Measurements from ENCODE around the gene TNK1.
"Not testable (repeated sequence)": the region's sequence is repeated elsewhere in the genome, so short reads cannot be mapped to it uniquely, and the experiment has no call there.

The TNK1 gene

DNA sequence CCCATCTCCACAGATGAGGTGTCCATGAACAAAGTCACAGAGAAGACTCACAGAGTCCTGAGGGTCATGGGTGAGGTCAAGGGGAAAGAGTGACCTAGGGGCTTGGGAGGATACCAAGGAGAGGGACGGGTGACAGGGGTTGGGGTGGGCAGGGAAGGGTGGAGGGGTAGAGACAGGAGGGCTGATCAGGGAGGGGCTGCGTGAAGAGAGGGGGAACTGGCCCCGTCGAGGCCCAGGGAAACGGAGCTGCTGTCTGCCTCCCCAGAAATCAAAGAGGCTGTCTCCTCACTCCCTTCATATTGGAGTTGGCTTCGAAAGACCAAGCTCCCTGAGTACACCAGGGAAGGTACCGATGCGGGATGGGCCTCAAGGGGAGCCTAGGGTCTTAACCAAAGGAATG, 25.3 kb upstream of the TNK1 start:
- no peak for DNase-seq

GRCh38 chr17:7356072-7356549, 24.8 kb upstream of the TNK1 start:
- DNase-seq, result no peak

GRCh38 chr17:7356756-7357155, 24.1 kb upstream of the TNK1 start:
- no peak for DNase-seq

DNA sequence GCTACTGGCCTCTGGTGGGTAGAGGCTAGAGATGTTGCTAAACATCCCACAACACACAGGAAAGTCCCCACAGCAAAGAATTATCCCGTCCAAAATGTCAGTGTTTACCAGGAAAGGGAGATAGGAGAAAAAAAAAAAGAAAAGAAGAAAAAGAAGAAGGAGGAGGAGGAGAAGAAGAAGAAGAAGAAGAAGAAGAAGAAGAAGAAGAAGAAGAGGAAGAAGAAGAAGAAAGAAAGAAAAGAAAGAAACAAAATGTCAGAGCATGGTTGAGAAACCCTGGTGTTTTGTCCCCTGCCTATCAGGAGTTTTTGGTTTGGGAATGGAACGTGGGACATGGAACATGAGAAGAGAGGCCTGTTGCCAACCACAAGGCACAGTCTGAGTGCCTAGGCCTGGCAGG, 23.5 kb upstream of the TNK1 start:
- no peak for DNase-seq

- no peak for DNase-seq
Observed at GRCh38 chr17:7361906-7362305, 19.0 kb upstream of the TNK1 start.

DNA sequence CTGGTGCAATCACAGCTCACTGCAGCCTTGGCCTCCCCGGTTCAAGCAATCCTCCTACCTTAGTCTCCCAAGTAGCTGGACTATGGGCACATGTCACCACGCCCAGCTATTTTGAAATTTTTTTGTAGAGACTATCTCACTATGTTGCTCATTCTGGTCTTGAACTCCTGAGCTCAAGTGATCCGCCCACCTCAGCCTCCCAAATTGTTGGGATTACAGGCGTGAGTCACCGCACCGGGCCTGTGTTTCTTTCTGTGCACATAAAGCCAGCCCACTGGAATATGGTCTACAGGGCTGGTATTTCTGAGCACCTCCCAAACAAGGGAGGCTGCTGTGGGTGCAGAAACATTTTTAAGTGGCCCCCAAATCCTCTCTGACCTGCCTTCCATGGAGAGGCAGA, 17.6 kb upstream of the TNK1 start:
- no peak for DNase-seq

GRCh38 chr17:7365963-7366362, 14.9 kb upstream of the TNK1 start:
- DNase-seq, result not testable (repeated sequence)

DNA sequence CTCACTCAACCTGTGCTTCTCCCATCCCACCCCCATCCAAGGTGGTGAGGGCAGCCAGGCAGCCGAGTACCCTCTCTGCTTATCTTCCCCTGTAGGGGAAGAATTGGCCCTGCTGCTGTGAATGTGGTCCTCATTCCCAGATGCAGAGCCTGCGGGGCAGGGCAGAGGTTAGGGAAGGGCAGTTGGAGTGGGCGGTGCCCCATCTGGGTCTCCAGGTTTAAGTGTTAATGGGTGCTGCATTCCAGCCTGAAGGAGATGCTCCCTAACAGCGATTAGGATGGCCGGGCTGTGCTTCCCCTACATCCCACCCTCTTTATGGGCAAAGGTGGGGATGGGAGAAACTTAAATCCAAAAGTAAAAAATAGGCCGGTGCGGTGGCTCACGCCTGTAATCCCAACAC, 13.8 kb upstream of the TNK1 start:
- DNase-seq, result no peak

DNA sequence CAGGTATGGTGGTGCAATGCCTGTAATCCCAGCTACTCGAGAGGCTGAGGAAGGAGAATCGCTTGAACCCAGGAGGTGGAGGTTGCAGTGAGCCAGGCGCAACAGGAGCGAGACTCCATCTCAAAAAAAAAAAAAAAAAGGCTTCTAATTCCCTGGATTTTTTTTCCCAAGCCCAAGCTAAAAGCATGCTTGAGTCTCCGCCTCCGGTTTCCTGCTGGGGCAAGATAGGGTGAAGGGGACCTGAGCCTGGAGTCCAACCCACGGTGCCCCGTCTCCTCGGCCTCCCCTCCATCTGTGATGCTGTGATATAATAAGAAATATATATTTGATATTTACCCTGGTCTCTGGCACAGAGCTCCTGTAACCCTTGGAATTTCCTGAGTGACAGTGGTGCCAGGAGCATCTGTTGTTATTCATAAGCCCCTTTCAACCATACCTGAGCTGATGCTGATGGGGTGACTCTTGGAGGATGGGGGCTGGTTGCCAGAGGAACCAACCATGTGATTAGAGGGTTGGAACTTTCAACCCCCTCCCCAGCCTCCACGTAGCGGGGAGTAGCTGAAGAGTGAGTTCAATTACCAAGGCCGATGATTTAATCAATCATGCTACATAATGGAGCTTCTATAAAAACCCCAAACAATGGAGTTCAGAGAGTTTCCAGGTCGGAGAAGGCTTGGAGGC, 12.8 kb upstream of the TNK1 start:
- DNase-seq, result no peak

GRCh38 chr17:7368599-7368994, 12.3 kb upstream of the TNK1 start:
- not testable (repeated sequence) for DNase-seq

DNA sequence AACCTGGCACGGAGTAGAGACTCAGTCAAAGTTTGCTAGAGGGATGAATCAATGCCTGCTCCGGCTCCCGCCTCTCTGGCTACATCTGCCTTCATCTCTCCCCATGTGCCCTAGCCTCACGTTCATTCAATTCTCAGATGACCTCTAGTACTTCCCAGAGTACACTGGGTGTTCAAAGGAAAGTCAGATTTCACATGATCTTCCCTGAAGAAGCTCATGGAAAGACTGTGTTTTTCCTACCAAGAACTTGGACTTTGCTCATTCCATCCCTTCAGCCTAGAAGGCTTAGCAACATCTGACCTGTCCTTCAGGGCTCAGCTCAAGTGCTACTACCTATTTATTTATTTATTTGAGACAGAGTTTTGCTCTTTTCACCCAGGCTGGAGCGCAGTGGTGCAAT, 11.1 kb upstream of the TNK1 start:
- no peak for DNase-seq

- DNase-seq, result no peak
Observed at GRCh38 chr17:7370853-7371252, 10.0 kb upstream of the TNK1 start.

DNA sequence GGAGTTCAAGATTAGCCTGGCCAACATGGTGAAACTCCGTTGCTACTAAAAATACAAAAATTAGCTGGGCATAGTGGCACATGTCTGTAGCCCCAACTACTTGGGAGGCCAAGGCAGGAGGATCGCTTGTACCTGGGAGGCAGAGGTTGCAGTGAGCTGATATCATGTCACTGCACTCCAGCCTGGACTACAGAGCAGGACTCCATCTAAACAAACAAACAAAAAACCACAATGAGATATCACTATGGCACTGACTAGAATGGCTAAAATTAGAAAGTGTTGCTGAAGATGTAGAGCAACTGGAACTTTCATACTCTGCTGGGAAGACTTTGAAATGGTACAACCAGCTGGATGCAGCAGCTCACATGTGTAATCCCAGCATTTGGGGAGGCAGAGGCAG, 6.5 kb upstream of the TNK1 start:
- no peak for DNase-seq

DNA sequence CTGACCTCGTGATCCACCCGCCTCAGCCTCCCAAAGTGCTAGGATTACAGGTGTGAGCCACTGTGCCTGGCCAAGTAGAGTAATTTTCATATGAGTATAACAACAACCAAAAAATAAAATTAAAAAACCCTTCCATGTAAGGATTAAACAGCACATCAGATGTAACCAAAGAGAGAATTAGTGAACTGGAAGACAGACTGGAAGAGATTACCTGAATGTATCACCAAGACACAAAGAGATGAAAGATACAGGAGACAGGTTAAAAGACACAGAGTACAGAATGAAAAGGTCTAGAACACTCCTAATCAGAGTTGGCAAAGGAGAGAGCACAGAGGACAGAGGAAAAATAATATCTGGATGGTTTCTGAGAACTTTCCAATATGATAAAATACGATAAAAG, 1.8 kb upstream of the TNK1 start:
- no peak for DNase-seq

GRCh38 chr17:7380321-7380720, 568 bp upstream of the TNK1 start:
- no peak for DNase-seq

DNA sequence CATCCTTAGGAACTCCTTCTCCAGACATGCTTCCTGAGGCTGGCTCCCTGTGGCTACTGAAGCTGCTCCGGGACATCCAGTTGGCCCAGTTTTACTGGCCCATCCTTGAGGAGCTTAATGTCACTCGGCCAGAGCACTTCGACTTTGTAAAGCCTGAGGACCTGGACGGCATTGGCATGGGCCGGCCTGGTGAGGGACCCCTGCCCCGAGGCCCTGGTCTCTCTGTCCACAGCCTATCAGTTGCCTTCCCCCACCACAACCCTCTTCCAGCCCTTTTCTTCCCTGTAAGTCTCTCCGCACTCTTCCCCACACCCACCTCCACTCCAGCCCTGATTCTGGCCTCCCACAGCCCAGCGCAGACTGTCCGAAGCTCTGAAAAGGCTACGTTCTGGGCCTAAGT, 2.0 kb downstream of the TNK1 start:
- no peak for DNase-seq

DNA sequence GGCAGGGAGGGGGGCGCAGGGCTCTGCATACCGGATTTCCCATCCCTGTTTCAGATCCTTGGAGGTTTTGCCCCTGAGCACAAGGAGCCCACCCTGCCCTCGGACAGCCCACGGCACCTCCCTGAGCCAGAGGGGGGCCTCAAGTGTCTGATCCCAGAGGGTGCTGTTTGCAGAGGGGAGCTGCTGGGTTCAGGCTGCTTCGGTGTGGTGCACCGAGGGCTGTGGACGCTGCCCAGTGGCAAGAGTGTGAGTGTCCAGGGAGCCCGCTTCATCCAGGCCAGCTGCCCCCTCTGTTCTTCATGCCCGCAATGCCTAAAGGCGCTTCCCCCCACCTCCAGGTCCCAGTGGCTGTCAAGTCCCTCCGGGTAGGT, 2.5 kb downstream of the TNK1 start:
- no peak for DNase-seq

DNA sequence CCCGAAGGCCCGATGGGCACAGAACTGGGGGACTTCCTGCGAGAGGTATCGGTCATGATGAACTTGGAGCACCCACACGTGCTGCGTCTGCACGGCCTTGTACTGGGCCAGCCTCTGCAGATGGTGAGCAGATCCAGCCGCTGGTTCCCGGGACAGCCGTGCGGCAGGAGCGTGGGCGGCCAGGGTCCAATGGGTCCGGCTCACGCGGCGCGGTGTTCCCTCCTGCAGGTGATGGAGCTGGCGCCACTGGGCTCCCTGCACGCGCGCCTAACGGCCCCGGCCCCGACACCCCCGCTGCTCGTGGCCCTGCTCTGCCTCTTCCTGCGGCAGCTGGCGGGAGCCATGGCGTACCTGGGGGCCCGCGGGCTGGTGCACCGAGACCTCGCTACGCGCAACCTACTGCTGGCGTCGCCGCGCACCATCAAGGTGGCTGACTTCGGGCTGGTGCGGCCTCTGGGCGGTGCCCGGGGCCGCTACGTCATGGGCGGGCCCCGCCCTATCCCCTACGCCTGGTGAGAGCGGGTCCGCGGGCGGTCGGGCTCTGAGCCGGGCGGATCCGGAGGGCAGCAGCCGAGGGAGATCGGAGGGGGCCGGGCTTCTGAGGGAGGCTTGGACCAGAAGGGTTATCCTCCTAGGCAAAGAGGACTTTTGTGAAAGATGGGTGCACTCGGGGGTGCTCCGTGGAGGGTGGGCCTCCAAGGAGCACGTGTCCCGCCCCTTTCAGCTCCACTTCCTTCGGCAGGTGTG, 3.0 kb downstream of the TNK1 start:
- no peak for DNase-seq

DNA sequence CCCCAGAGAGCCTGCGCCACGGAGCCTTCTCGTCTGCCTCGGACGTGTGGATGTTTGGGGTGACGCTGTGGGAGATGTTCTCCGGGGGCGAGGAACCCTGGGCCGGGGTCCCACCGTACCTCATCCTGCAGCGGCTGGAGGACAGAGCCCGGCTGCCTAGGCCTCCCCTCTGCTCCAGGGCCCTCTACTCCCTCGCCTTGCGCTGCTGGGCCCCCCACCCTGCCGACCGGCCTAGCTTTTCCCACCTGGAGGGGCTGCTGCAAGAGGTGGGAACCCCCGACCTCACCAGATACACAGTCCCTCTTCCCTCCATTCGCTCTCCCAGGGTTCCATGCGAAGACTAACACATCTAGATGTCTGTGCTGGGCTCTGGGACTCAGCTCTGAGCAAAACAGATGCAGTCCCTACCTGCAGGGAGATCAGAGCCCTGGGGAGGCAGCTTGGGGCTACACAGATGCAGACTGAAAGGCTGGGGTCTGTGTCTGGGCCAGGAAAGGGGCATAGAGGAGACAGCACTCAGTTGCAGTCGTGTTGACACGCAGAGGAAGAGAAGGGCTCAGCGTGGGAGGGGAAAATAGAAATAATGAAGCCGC, 3.7 kb downstream of the TNK1 start:
- DNase-seq, result no peak

- no peak for DNase-seq
Observed at GRCh38 chr17:7388856-7389255, 8.0 kb downstream of the TNK1 start.

DNA sequence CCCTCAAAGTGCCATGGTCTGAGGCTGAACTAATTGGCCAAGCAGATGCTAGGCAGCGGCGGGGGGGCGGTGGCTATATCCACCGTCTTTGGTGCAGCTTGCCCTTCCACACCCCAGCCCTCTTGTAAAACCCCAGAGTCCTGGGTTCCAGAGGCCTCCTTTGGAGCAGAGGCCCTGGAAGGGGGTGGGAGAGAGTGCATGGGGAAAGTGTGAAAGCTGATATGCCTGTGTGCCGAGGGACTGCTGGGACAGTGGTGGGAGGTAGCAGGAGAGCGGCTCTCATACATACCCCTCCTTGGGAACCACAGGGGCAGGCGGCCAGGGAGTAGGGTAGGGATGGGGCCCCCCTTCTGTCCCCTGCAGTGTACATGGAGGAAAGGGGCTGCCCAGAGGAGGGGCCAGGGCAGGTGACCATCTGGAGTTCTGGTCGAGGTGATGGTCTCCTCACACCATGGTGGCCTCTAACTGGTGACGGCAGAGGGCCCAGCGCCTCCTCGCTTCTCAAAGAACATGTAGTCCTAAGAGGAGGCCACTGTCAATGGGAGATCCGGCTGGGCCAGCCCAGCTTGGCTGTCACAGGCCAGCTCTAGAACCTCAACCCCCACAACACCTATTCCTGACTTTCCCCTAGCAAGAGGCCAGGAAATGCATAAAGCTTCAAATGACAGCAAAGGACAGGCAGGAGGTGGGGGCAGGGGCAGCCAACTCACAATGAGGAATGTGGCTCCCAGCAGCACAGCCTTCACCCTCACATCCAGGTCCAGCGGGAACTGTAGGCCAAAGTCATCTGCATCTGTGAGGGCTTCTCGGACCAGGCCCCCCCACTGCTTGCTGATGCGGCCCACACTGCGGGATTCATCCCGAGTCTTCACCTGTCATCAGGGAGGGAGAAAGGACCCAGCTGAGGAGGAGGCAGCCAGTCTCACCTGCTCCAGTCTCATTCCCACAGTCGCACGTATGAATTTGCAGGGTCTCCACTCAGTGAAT, 9.3 kb downstream of the TNK1 start:
- DNase-seq, result no peak

GRCh38 chr17:7391307-7391706, 10.4 kb downstream of the TNK1 start:
- DNase-seq, result no peak

Data from NCI-H2171 (cell line).